Effector CD4-positive, alpha-beta T cell (primary cell): ENCODE measurements around the gene TULP4.
"Not testable (repeated sequence)": the region's sequence is repeated elsewhere in the genome, so short reads cannot be mapped to it uniquely, and the experiment has no call there.

Source experiments
- DNase-seq: peaks from one replicate; pipeline ENCODE4 v3.0.0-alpha.2; 2020
- total RNA-seq: gene quantifications from one replicate; lab custom pipeline; 2026; lab: John Stamatoyannopoulos, UW

The TULP4 gene
- total RNA-seq, result 103 reads per million, percentile 83 among the genes with 10 or more reads in this experiment

- no peak for DNase-seq
Observed at GRCh38 chr6:158312165-158312564, at the start of gene TULP4. TULP4 (plus strand) TSS chr6:158312465; CDS start chr6:158314017, 1,552 bp downstream.

- DNase-seq, result no peak
Observed at GRCh38 chr6:158262755-158263154, 49.5 kb upstream of the TULP4 start.

- no peak for DNase-seq
Observed at GRCh38 chr6:158264180-158264579, 48.1 kb upstream of the TULP4 start.

GRCh38 chr6:158266131-158266530 is 46.1 kb upstream of the TULP4 start:
- no peak for DNase-seq

- DNase-seq, result no peak
Observed at GRCh38 chr6:158268361-158269147, 43.7 kb upstream of the TULP4 start.

- DNase-seq, result no peak
Observed at GRCh38 chr6:158269657-158270056, 42.6 kb upstream of the TULP4 start.

- no peak for DNase-seq
Observed at GRCh38 chr6:158270389-158271127, 41.7 kb upstream of the TULP4 start.

- no peak for DNase-seq
Observed at GRCh38 chr6:158272324-158272723, 39.9 kb upstream of the TULP4 start.

GRCh38 chr6:158278004-158278403 is 34.3 kb upstream of the TULP4 start:
- DNase-seq, result no peak

- no peak for DNase-seq
Observed at GRCh38 chr6:158279615-158280014, 32.6 kb upstream of the TULP4 start.

- DNase-seq, result peak; percentile 9
Observed at GRCh38 chr6:158283304-158283980, 28.8 kb upstream of the TULP4 start.

GRCh38 chr6:158284007-158284875 is 28.0 kb upstream of the TULP4 start:
- peak; percentile 21 for DNase-seq

GRCh38 chr6:158284876-158285655 is 27.2 kb upstream of the TULP4 start:
- no peak for DNase-seq

GRCh38 chr6:158285656-158286021 is 26.6 kb upstream of the TULP4 start:
- DNase-seq, result no peak

GRCh38 chr6:158286413-158286812 is 25.9 kb upstream of the TULP4 start:
- no peak for DNase-seq

GRCh38 chr6:158287047-158287446 is 25.2 kb upstream of the TULP4 start:
- no peak for DNase-seq

GRCh38 chr6:158290040-158290439 is 22.2 kb upstream of the TULP4 start:
- DNase-seq, result no peak

GRCh38 chr6:158290659-158291058 is 21.6 kb upstream of the TULP4 start:
- DNase-seq, result peak; percentile 38

- no peak for DNase-seq
Observed at GRCh38 chr6:158292016-158292415, 20.2 kb upstream of the TULP4 start.

- no peak for DNase-seq
Observed at GRCh38 chr6:158293122-158293521, 19.1 kb upstream of the TULP4 start.

GRCh38 chr6:158295976-158296853 is 16.1 kb upstream of the TULP4 start:
- DNase-seq, result not testable (repeated sequence)
